GM21360 (cell line): ENCODE results near the gene ARHGAP32.

Experiments used
- ATAC-seq: cut with Tn5 transposase; IDR thresholded peaks from one replicate; pipeline ENCODE4 v1.9.1; 2021; ENCODE audit warnings: mild to moderate bottlenecking, moderate library complexity; ENCODE audit not compliant: unreplicated experiment

The ARHGAP32 gene

GRCh38 chr11:129117595-129118350 is 74.4 kb downstream of the ARHGAP32 start:
- peak; percentile 68 for ATAC-seq

DNA sequence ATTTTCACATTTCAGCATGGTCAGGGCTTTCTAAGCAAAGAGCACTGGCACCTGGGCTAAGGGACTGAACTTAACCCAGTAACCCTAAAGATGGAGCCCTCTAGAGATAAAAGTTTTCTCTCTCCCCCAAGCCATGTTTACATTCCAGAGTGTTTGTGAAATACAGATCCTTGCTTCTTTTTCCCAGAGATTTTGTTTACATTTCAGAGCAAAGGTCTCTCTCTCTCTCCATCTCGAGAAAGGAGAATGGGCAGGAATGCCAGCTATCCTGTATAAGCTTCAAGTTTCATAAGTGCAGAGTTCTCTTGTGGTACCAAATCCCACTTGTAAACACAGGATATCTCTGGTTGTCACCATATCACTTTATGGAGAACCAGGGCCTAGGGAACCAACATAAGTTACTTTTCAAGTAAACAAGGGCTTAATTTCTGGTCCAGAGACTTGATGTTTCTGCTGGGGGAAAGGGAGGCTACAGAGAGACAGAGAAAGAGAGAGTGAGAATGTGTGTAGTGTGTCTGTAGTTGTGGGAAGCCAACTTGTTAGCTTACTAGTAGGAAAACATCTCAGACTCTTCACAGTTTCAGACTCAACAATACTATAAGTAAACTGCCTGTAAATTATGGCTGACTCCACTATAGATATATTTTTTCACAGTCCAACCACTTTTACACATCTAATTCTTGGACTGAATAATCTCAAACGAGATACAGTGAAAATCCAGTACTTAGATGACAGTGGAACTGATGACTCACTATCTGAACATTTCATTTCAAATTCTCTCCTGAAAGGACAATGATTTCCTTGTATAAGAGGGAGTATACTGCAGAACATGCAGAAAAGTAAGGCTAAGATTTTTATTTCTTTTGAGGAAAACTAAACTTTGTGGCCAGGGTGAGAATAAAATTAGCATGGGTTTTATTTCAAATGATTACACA is 76.2 kb downstream of the ARHGAP32 start:
- no peak for ATAC-seq

GRCh38 chr11:129109701-129110100 is 82.4 kb downstream of the ARHGAP32 start:
- ATAC-seq = no peak

- ATAC-seq = no peak
These were observed 85.3 kb downstream of the ARHGAP32 start for GRCh38 chr11:129106788-129107187.

GRCh38 chr11:129102756-129103155 is 89.4 kb downstream of the ARHGAP32 start:
- no peak for ATAC-seq

- no peak for ATAC-seq
These were observed 89.9 kb downstream of the ARHGAP32 start for GRCh38 chr11:129102225-129102624.

DNA sequence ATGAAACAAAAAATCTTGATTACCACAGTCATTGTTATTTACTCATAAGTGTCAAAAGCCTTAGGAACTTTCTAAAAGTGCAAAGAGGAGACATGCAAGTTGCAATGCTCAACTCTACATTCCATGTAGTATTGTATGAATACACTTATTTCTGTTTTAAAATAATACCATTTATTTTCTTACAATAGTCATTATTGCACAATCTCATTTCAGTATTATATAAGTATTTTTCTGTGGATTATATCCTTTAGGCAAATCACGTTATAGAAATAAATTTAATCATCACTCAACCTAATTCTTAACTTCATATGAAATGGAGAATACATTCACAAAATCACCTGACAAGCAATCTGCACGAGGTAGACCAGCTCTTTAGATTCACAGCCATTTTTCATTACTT is 98.8 kb downstream of the ARHGAP32 start:
- ATAC-seq = no peak

- no peak for ATAC-seq
These were observed 102.1 kb downstream of the ARHGAP32 start for GRCh38 chr11:129090056-129090455.

GRCh38 chr11:129089279-129089678 is 102.8 kb downstream of the ARHGAP32 start:
- ATAC-seq = no peak

- no peak for ATAC-seq
These were observed 105.1 kb downstream of the ARHGAP32 start for GRCh38 chr11:129086976-129087375.

GRCh38 chr11:129077191-129077590 is 114.9 kb downstream of the ARHGAP32 start:
- ATAC-seq = no peak

DNA sequence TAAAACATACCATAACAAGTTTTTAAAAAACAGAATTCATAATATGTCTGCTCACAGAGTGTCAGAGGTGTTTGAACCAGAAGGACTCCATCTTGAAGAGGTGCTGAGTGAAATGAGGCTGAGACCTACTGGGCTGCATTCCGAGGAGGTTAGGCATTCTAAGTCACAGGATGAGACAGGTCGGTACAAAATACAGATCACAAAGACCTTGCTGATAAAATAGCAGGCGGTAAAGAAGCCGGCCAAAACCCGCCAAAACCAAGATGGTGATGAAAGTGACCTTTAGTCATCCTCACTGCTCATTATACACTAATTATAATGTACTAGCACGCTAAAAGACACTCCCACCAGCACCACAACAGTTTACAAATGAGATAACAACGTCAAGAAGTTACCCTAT is 116.4 kb downstream of the ARHGAP32 start:
- ATAC-seq = no peak

DNA sequence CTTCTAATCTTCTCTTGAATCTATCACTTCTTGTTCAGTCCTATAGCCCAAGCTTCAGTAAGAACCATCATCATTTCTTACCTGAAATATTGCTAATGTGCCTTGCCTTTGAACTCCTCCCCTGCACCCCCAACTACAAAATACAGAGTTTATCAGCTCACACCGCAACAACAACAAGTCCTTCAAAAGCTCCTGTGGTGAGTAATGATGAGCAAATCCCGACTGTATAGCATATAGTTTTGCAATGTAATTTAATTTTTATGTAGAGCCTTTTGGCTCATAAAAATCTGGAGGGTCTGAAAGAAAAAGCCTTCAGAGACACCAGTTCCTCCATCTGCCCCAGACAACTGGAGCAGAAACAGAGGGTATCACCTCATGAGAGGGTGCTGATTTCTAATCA is 124.7 kb downstream of the ARHGAP32 start:
- ATAC-seq = no peak

- ATAC-seq = no peak
These were observed 125.9 kb downstream of the ARHGAP32 start for GRCh38 chr11:129066229-129066628.

DNA sequence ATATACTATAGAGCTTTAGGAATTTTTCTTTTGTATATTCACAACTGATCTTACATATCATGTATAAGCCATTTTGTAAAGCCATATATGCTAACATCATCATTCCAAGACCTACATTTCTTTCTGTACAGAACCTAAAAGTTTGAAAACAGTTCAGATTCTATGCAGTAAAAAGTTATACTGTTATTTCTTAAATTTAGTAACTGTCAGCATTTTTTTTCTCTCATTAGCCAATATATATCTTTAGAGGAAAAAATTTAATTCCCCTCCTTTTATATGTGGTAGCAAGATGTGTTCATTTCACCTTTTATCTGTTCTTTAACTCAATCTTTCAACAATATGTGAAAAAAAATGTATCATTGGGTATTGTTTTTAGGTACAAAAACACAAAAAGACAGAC is 129.0 kb downstream of the ARHGAP32 start:
- no peak for ATAC-seq

- ATAC-seq = no peak
These were observed 130.5 kb downstream of the ARHGAP32 start for GRCh38 chr11:129061492-129062230.

- ATAC-seq = no peak
These were observed 135.2 kb downstream of the ARHGAP32 start for GRCh38 chr11:129056916-129057315.

- no peak for ATAC-seq
These were observed 136.9 kb downstream of the ARHGAP32 start for GRCh38 chr11:129055196-129055595.

DNA sequence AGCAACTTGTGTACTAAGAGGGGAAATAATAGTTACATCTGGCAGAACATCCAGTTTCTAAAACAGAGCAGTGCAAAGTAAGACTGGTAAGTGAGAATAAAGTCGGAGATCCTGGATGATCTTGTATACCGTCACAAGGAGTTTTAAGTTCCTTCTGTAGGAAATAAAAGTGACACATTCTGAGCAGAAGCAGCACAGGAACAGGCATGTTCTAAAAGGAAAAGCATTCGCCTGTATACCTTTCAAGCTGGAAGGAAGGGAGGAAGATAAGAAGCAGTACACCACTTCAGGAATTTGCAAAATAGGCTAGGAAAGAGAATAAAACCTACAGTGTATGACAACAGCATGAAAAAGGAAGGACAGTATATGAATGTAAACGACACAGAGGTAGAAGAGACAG is 143.2 kb downstream of the ARHGAP32 start:
- no peak for ATAC-seq

DNA sequence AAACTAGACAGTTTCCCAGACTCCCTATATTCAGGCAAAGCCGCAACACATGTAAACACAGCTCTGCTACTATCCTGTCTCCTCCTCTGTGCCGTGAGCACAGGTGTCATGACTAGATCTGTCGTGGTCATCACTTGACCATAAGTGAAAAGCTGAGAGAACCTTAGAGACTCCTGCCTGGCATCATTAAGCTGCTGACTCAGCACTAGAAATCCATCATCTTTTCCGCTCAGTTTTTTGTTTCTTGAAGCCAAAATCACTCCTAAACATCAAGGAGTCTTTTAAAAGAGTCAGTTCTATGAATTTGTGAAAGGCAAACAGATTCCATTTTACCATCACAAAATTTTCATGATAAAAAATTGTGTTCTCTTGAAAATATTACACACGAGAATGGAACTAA is 147.0 kb downstream of the ARHGAP32 start:
- ATAC-seq = no peak

DNA sequence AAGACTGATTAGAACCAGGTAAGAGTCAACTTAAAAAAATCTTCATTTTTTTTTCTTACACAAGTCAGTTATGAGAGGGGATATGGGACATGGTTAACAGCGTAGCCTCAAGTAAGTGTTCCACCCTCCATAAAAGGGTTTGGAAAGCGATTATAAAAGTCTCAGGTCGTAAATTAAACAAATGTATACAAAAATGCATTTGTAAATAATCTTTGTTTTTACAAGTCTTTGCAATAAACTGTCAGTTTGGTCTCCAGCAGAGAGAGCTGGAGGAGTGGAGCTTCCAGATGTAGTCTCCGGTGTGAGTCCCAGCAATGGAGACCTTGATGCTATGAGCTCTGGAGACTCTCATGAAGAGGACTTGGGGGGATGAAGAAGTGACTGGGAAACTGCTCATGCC is 149.6 kb downstream of the ARHGAP32 start:
- no peak for ATAC-seq
